ENCODE measurements around the gene DPP6.

Gene DPP6

GRCh38 chr7:154347700-154348266 lies 295.6 kb downstream of the DPP6 start:
- Histone ChIP-seq H3K27me3 (ENCODE audit: control insufficient read depth, insufficient read depth, low read length) (no peaks in the 10 kb centered on the region), H3K9ac (no peak overlapping the region)

DNA sequence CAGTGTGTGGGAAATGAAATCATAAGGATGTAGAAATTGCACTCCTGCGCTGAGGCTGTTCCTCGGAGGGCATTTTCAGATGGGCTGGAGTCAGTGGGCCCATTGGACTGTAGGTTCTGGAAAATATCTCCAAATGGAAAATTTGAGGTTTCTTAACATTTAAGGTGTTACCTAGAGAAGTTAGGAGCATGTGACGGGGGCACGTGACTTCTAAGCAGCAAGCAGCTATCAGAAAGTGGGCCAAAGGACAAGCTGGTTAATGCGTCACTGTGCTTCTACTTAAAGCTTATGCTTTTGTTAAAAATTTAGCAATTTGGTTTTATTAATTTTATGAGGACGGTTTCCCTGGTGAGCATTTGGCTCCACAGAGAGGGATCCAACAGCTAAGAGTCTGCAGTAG lies 298.7 kb downstream of the DPP6 start:
- TF ChIP-seq, protein P1, sequence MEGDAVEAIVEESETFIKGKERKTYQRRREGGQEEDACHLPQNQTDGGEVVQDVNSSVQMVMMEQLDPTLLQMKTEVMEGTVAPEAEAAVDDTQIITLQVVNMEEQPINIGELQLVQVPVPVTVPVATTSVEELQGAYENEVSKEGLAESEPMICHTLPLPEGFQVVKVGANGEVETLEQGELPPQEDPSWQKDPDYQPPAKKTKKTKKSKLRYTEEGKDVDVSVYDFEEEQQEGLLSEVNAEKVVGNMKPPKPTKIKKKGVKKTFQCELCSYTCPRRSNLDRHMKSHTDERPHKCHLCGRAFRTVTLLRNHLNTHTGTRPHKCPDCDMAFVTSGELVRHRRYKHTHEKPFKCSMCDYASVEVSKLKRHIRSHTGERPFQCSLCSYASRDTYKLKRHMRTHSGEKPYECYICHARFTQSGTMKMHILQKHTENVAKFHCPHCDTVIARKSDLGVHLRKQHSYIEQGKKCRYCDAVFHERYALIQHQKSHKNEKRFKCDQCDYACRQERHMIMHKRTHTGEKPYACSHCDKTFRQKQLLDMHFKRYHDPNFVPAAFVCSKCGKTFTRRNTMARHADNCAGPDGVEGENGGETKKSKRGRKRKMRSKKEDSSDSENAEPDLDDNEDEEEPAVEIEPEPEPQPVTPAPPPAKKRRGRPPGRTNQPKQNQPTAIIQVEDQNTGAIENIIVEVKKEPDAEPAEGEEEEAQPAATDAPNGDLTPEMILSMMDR (IDR thresholded peaks at IDR 0.05), result no peak
- no peaks in the 10 kb centered on the region for H3K9me3 ChIP-seq (ENCODE audit: control insufficient read depth, low read length)
- H3K4me1 ChIP-seq, result no peaks in the 10 kb centered on the region
- no peaks in the 10 kb centered on the region for H3K36me3 ChIP-seq (ENCODE audit: control insufficient read depth, insufficient read depth, low read length)
- no peak overlapping the region for H3K4me3 ChIP-seq (ENCODE audit: low read depth, low read length)
- H3K27ac ChIP-seq, result no peak overlapping the region
- no peak overlapping the region for H2AFZ ChIP-seq
- no peaks in the 10 kb centered on the region for H3K79me2 ChIP-seq
- H3K4me2 ChIP-seq (ENCODE audit: low read length), result no peak overlapping the region
- no peak overlapping the region for H3K9ac ChIP-seq
- H3K27me3 ChIP-seq (ENCODE audit: control insufficient read depth, insufficient read depth, low read length), result no peaks in the 10 kb centered on the region

More at GRCh38 chr7:154347700-154348266, 295.6 kb downstream of the DPP6 start:
- TF ChIP-seq, protein P1 (IDR thresholded peaks at IDR 0.05), result no peak
- no peak overlapping the region for H3K27ac ChIP-seq
- no peaks in the 10 kb centered on the region for H3K4me1 ChIP-seq
- H3K9me3 ChIP-seq (ENCODE audit: control insufficient read depth, low read length), result no peaks in the 10 kb centered on the region
- no peaks in the 10 kb centered on the region for H3K79me2 ChIP-seq
- no peak overlapping the region for H2AFZ ChIP-seq
- no peak overlapping the region for H3K4me2 ChIP-seq (ENCODE audit: low read length)
- H3K4me3 ChIP-seq (ENCODE audit: low read depth, low read length), result no peak overlapping the region
- H3K36me3 ChIP-seq (ENCODE audit: control insufficient read depth, insufficient read depth, low read length), result no peaks in the 10 kb centered on the region

DNA sequence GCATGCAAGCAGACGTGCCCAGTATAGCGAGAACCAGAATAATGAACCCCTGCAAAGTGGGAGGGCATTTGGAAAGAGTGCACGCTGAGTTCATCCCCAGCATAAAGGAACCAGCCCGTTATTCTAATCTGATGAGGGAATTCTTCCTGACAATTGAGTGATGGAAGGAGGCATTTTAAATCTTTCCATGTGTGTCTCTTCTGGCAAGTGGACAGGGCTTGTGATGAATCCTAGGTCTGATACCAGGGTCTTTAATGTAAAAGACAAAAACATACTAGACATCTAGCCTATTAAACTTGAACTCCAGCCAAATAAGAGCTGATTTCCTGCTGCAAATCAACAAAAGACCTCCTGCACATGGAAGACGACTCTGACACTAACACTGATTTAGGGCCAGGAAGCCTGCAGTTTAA lies 301.2 kb downstream of the DPP6 start:
- H3K9ac ChIP-seq, result no peak overlapping the region
- H3K79me2 ChIP-seq, result no peaks in the 10 kb centered on the region
- no peaks in the 10 kb centered on the region for H3K4me1 ChIP-seq
- no peak overlapping the region for H3K4me2 ChIP-seq (ENCODE audit: low read length)
- TF ChIP-seq, protein P1 (IDR thresholded peaks at IDR 0.05), result no peak
- no peak overlapping the region for H2AFZ ChIP-seq
- H3K9me3 ChIP-seq (ENCODE audit: control insufficient read depth, low read length), result no peaks in the 10 kb centered on the region
- no peaks in the 10 kb centered on the region for H3K36me3 ChIP-seq (ENCODE audit: control insufficient read depth, insufficient read depth, low read length)
- H3K27me3 ChIP-seq (ENCODE audit: control insufficient read depth, insufficient read depth, low read length), result no peaks in the 10 kb centered on the region
- no peak overlapping the region for H3K27ac ChIP-seq
- H3K4me3 ChIP-seq (ENCODE audit: low read depth, low read length), result no peak overlapping the region

DNA sequence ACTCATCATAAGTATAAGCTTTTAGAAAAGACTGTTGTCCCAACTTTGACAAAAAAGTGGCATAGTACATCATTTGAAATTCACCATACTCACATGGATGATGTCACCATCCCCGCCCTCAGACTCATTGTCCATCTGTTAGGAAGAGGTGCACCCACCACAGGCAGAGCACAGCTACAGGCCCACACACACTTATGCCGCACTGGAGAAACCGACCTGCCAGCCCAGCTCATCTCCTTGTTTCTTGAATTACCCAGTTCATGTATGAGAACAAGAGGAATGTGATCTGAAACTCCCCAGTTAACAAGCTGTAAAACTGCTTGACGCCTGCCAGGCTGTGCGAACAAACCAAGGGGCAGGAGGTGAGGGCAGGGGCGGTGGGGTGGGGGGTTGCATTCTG lies 312.0 kb downstream of the DPP6 start:
- TF ChIP-seq, protein P1 (IDR thresholded peaks at IDR 0.05), result no peak
- Histone ChIP-seq H3K36me3 (ENCODE audit: control insufficient read depth, insufficient read depth, low read length) (no peaks in the 10 kb centered on the region), H3K4me2 (ENCODE audit: low read length) (no peak overlapping the region), H3K27ac (no peak overlapping the region), H3K4me3 (ENCODE audit: low read depth, low read length) (no peak overlapping the region), H3K4me1 (no peaks in the 10 kb centered on the region), H3K9ac (no peak overlapping the region), H2AFZ (no peak overlapping the region), H3K79me2 (no peaks in the 10 kb centered on the region), H3K27me3 (ENCODE audit: control insufficient read depth, insufficient read depth, low read length) (no peaks in the 10 kb centered on the region), H3K9me3 (ENCODE audit: control insufficient read depth, low read length) (no peaks in the 10 kb centered on the region)

GRCh38 chr7:154371424-154371823 lies 319.2 kb downstream of the DPP6 start:
- no peaks in the 10 kb centered on the region for H3K9me3 ChIP-seq (ENCODE audit: control insufficient read depth, low read length)

More at GRCh38 chr7:154371424-154371823, 319.2 kb downstream of the DPP6 start:
- Histone ChIP-seq H2AFZ (peak overlapping the region; percentile 59), H3K4me3 (ENCODE audit: low read depth, low read length) (no peak overlapping the region), H3K27ac (no peak overlapping the region), H3K9ac (no peak overlapping the region), H3K4me2 (ENCODE audit: low read length) (no peak overlapping the region), H3K4me1 (peaks cover 5% of the 10 kb centered on the region), H3K79me2 (no peaks in the 10 kb centered on the region), H3K27me3 (ENCODE audit: control insufficient read depth, insufficient read depth, low read length) (no peaks in the 10 kb centered on the region), H3K36me3 (ENCODE audit: control insufficient read depth, insufficient read depth, low read length) (no peaks in the 10 kb centered on the region)
- TF ChIP-seq, protein P1 (IDR thresholded peaks at IDR 0.05), result no peak
